GM03348 (cell line): Measurements from ENCODE around the gene DISP3.

ENCODE experiments used
- DNase-seq: peaks from one replicate; pipeline ENCODE4 v3.0.0; 2012; ENCODE audit warnings: low spot score

Gene DISP3

DNA sequence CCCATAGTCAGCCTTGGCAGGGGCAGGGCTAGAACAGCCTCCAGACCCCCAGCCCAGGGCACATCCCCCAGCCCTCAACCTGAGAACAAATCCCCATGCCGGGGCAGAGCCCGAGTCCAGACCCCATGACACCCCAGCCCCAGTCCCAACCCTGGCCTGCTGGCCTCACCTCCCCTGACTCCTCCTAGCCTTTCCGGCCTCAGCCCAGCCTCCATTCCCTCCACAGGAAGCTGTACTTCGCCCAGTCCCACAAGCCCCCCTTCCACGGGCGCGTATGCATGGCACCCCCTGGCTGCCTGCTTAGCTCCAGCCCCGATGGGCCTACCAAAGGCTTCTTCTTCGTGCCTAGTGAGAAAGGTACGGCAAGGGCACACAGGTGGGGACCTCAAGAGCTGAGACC, 50.4 kb downstream of the DISP3 start:
- no peak for DNase-seq

DNA sequence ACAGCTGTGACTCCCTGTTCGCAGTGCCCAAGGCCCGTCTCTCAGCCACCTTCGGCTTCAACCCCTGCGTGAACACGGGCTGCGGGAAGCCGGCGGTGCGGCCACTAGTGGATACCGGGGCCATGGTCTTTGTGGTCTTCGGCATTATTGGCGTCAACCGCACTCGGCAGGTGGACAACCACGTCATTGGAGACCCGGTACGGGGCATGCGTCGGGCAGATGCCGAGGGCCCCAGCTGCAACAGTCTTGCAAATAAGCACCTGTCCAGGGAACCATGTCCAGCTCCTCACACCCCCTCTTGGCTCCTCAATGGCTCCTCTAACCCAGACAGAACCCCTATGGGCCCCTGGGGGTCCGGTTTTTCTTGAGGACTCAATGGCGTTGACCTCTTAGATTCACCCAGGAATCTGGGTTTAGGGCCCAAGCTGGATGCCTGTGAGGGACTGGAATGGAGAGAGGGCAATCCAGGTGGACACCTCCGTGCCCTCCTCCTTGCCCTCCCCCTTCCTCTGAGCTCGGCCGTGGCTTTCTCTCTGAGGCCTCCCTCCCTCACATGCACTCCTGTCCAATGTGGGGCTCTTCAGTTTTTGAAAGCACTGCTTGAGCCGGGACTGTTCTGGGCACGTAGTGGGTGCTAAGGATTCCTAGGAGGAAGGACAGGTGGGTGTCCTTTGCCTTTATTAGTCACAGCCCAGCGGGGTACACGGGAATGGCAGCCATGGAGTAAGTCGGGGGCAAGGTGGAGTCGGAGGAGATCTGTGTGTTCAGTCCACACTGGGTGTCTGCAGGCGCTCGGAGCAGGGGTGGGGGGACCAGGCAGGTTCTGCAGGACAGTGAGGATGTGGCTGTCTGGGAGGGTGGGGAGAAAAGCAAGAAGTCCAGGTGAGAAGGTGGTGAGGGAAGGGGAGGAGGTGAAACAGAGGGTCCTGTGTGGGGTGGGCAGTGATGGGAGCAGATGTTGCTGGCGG, 51.1 kb downstream of the DISP3 start:
- no peak for DNase-seq

DNA sequence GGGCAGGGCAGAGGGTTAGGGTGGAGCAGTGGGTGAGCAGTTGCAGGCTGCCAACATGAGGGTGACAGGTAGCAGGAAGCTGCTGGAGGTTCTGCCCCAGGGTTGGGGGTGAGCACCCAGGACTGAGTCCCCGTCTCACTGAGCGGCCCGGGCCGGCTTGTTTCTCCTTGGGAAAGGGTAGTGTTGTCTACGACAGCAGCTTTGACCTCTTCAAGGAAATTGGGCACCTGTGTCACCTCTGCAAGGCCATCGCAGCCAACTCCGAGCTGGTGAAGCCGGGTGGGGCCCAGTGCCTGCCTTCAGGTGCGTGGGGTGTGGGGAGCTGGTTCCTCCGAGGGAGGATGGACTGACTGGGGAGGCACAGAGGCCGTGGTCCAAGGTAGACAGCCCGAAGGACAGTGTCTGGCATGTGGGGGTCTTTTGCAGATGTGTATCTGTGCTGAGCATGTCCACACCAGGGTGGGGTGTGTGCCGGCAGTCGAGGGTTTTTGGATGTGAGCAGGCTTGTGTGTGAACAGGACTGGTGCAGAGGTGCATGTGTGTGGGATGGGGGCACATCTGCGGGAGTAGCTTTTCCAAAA, 51.9 kb downstream of the DISP3 start:
- DNase-seq = no peak

DNA sequence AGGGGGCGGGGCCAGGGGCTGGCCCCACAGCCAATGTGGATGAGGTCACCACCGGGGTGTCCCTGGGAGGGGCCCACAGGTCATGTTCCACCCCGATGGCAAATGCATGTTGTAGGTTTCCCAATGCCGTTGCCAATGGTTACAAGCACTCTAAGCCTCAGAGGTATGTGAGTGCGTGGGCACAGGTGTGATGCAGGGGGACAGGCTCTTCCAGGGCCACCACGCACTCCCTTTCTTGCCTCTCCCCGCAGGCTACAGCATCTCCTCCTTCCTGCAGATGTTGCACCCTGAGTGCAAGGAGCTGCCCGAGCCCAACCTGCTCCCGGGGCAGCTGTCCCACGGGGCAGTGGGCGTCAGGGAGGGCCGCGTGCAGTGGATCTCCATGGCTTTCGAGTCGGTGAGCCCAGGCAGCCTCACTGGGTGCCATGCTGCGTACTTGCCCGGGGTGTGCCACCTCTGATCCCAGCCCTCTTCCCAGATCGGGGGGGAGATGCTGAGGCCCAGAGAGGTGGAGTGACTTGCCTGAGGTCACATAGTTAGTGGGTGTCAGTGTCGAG, 52.4 kb downstream of the DISP3 start:
- no peak for DNase-seq

DNA sequence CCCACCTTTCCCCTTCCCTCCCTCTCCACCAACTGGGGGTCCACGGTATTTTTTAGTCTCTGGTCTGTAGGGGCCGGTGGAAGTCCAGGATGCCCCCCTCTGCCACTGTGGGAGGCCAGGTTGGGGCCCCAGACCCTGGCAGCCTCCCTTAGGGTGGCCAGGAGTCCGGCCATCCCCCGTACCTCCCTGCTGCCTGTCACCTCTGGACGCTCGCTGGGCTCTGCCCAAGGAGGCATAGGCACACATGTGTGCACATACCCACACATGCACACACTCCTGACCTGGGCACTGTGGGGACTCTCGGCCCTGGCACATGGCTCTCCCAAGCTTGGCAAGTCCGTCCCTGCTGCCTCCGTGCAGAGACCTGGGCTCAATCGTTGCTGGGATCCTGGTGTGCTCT, 53.0 kb downstream of the DISP3 start:
- no peak for DNase-seq

DNA sequence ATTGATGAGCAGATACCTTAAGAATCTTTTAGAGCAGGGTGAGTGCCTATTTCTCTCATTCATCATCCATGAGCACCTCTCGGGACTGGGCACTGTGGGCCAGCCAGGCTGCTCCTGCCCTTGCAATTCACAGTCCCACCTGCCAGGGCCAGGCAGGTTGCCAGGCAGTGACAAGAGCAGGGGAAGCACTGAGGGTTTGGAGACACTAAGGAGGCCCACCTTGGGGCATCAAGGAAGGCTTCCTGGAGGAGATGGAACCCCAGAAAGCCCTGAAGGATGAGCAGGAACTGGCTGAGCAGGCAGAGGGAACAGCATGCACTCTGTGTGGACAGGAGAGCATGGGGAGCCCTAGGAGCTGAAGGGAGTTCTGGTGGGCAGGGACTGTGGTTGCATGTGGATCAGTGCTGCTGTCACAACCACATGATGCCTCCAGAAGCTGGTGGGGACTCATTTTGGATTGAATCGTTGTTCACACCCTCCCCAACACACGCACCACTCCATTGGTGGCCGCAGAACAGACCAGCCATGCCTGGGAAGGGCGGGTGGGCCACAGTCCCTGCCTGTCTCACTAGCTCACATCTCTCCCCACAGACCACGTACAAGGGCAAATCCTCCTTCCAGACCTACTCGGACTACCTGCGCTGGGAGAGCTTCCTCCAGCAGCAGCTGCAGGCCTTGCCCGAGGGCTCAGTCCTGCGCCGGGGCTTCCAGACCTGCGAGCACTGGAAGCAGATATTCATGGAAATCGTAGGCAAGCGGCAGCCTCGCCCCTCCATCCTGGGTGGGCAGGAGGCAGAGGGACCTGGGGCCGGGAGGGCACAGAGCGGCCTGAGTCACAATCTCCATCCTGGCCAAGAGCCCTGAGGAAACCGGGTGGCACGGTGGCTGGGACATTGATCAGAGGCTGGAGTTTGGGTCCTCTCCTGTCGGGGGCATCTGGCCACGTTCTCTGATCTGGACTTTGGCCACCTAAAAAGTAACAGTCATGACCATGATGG, 55.1 kb downstream of the DISP3 start:
- DNase-seq = no peak

DNA sequence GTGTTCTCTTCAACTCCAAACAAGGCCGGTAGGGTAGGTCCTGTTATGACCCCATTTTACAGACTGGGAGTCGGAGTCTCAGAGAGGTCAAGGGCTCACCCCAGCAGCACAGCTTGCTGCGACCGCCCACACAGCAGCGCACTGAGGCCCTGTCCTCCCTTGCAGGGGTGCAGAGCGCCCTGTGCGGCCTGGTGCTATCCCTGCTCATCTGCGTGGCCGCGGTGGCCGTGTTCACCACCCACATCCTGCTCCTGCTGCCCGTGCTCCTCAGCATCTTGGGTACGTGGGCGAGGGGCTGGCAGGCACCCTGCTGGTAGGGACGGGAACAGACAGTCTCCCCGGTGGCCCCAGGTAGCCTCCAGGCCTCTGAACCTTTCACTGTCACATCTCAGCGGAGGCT, 55.9 kb downstream of the DISP3 start:
- no peak for DNase-seq

DNA sequence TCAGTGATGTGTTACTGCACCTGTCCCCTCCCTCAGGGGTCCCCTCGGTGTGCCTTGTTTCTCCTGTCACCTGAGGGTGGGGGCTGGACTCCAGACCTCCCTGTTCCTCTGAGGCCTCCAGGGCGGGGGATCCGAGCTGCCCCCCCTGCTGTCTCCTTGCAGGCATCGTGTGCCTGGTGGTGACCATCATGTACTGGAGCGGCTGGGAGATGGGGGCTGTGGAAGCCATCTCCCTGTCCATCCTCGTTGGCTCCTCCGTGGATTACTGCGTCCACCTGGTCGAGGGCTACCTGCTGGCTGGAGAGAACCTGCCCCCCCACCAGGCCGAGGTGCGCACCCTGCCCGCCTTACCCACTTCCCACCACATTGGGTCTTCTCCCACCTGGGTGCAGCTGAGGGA, 56.4 kb downstream of the DISP3 start:
- DNase-seq = no peak

DNA sequence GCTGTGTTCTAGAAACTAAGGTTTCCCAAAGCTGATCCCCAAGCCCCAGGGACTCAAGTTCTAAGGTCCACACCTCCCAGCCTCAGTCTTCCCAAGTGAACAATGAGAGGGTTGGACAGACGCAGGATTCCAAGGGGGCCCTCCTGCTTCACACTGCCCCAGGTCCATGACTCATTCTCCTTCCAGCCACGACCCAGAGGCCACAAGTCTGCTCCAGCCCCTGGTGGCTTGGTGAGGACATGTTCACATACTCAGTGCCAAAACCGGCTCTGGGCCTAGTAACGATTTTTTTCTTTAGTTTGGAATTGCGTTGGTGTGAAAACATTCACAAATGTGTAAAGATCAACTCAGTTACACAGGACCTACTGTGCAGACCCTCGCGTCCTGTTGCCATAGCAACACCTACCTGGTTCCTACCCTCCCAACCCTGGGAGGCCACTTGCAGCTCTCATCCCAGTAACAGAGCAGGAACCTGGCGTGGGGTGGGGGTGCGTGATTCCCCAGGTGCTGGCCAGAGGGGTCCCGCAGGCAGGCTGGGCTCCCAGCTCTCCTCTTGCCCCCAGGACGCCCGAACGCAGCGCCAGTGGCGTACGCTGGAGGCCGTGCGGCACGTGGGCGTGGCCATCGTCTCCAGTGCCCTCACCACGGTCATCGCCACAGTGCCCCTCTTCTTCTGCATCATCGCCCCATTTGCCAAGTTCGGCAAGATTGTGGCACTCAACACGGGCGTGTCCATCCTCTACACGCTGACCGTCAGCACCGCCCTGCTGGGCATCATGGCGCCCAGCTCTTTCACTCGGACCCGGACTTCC, 57.0 kb downstream of the DISP3 start:
- DNase-seq = no peak

DNA sequence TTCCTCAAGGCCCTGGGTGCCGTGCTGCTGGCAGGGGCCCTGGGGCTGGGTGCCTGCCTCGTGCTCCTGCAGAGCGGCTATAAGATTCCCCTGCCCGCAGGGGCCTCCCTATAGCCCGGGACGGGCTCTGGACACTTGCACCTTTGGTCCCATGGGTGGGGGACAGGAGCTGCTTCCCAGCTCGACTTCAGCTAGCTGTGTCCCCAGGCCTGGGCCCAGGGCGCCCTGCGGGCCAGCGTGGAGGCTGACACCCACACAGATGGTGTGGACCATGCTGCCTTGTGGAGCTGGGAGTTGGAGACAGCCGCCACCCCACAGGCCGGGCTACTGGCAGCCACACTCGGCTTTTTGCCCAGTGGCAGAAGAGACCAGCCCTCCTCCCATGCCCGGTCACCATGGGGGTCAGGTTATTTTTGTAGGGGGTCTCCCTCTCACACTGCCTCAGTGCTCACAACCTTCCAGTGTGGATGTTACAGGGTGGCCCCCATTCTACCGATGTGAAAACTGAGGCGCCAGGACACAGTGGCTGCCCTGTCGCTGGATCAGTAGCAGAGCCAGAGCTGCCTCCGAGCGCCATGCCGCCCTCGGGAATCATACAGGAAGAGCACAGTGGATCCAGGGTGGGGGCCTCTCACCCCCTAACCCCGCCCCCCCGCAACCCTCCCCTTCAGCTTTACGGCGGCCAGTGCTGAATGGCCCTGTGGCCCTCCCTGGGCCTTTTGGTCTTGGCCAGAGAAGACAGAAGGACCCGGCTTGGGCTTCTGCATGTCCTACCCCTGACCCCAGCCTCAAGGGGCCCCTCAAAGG, 57.8 kb downstream of the DISP3 start:
- no peak for DNase-seq

DNA sequence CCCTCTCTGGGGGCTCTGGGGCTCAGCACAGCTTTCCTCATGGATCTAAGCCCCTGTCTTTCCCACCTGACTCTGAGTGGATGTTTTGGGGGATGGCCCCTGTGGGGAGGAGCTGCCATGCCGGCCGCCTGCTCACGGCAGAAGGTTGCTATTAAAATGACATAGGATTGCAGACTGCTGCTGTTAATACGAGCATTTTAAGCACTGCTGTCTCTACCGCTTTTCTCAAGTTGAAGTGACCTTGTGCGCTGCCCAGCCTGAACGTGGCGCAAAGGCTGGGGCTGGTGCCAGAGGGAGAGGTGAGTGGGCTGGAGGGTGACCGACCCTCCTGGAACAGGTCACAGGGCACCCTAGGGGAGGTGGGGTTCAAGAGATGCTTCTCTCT, 58.4 kb downstream of the DISP3 start:
- no peak for DNase-seq

DNA sequence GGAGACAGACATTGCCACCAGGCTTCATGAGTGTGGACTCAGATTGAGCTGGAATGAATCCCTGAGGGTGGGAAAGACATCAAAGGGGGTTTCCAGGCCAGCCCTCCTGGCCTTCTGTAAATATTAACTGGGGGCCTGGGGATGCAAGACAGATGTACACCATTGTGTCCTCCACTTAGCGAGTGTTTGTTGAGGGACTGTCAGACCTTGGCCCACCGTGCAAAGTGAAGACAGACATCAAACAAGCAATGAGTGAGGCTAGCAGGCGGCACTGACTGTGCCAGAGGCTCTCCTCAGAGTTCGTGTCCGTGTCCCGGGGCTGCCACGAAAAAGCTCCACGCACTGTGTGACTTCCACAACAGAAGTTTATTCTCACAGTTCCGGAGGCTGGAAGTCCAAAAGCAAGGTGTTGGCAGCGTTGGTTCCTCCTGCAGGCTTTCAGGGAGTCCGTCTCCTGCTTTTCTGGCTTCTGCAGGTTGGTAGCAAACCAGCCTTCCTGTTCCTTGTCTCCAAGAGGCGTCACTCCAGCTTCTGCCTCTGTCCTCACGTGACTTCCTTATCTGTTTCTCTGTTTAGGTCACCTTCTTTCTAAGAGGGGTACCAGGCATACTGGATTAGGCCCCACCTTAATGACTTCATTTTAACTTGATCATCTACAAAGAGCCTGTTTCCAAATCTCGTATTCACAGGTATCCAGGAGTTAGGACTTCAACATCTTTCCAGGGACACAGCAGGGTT, 59.1 kb downstream of the DISP3 start:
- DNase-seq = no peak

DNA sequence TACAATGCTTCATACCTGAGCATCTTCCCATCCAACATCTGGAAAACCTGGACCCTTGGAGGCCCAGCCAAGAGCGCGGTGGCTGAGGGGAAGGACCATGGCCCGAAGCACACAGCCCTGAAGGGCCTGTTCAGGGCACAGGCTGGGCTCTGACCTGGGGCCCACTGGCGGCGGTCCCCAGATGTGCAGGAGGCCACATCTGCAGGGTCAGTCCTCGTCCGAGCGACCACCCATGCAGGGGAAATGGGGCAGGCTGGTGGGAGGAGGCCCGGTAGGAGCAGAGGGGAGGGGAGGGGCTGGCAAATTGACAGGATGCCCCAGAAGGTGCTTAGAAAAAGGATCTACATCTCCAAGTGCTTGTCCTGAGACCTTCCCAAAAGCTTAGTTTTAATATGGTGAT, 59.9 kb downstream of the DISP3 start:
- no peak for DNase-seq

DNA sequence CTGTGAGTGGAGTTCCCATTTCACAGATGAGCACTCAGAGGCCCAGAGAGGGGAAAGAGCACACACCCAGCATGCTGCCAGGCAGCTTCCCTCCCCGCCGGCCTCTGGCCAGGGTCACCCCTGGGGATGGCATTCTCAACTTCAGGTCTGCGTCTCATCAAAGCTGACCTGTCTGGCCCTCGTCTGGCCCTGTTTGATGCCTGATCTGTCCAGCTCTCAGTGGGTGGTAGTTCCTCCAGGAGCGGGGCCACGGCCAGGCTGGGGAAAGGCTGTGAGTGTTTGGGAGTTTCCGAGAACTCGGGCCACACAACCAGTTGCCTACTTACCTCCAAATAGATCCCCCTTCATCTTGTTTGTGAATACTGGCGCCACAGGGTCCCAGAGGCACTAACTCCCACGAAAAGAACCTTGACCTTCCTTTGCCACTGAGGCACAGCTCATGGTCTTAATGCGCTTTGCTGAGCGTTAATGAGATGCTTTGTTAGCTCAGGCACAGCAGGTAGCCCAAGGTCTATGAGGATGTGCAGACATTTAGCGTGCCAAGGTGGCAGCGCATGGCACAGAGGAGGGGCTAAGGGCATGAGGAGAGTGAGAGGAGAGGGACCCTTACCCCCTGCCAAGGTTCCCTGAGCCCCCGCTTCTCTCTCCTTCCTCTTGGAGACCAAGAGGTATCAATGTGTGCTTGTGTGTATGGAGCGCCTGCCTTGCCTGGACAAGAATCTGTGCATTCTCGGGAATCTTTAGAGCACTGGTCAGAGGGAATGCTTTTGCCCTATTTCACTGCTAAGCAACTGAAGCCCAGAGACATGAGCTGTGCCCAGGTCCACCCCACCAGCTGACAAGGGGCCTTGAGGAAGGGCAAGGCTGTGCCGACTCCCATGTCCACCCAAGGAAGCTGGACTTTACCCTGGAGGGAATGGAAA, 61.2 kb downstream of the DISP3 start:
- DNase-seq = no peak

DNA sequence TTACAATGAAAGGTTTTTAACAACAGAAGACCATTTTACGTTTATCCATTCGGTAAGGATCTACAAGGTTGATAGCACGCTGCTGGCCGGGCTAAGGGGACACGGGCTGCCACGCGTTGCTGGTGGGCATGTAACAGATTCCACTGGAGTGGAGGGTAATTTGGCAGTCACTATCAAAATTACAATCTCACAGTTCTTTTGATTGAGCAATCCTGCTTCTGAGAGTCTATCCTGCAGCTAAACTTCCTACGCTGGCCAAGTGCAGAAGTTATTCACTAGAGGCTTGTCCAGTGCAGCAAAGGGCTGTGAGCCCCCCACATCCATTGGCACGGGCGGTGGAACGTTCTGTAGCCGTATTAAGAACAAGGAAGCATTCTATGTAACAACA, 61.8 kb downstream of the DISP3 start:
- no peak for DNase-seq

DNA sequence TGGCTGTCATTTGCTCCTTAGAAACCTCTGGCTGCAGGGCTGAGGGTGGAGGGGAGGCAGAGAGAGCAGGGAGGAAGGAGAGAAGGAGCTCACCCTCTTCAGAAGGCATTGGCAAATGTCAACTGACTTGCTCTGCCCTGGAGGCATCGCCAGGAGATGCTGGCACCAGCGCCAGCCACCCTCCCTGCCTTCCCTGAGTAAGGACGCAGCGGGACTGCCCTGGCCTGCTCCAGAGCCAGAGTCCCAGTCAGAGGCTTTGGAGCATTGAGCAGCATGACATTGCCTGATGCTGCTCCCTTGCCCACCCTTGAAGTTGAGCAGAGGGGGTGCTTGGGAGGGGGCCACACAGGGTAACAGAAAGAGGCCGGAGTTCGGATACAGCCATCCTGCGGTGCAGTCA, 62.3 kb downstream of the DISP3 start:
- DNase-seq = no peak

DNA sequence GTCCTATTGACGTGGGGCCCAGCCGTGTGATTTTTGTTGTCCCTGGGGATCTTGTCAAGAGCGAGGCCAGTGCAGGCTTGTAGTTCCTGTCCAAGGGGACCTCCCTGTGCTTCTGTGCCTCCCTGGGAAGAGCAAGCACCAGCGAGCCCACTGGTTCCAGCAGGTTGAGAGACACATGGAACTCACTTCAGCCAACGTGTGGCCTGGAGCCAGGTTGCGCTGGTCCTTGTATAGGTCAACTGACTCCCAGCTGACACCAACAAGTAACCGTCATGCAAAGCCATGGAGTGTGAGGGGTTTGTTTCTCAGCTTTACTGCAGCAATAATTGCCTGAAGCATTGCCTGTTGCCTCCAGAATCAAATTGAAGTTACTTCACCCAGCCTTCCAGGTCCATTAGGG, 63.0 kb downstream of the DISP3 start:
- DNase-seq = no peak

DNA sequence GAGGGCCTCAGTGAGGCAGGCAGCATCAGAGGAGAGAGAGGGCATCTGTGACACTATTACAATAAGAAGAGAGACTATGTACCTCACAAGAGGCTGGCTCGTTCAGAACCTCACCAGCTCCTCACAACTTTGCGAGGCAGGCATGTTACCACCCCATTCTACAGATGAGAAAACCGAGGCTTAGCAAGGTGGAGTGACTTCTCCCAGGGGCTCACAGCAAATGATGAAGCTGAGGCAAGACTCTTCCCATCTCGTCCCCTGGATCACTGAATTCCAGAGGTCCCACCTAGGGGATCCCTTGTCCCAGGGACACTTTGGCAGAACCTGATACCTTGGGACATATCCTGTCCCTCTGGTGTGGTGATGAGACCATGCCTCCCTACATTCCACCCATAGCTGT, 64.4 kb downstream of the DISP3 start:
- no peak for DNase-seq

DNA sequence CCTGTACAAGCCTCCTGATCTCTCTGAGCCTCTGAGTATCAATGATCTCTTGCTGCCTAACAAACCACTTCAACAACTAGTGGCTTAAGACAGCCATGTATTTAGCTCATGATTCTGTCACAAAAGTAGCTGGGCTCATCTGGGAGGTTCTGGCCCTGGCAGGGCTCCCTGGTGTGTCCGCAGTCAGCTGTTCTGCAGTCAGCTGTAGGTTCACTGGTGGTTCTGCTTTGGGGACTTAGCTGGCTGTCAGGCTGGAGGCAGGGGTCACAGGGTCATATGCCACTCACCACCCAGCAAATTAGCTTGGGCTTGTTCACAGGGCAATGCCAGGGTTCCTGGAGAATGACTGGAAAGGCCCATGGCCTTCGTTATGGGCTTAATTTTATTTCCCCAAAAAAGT, 64.8 kb downstream of the DISP3 start:
- no peak for DNase-seq
